ENCODE measurements around the gene BRINP3. TPM values are rescaled to one million over a fixed set of nuclear protein-coding genes. Genes with fewer than 3 reads are reported as not detected.

The BRINP3 gene
- total and polyA plus RNA-seq, 8 donors, result 0.06 to 25.5 (median 7.4) TPM; not detected in 4

DNA sequence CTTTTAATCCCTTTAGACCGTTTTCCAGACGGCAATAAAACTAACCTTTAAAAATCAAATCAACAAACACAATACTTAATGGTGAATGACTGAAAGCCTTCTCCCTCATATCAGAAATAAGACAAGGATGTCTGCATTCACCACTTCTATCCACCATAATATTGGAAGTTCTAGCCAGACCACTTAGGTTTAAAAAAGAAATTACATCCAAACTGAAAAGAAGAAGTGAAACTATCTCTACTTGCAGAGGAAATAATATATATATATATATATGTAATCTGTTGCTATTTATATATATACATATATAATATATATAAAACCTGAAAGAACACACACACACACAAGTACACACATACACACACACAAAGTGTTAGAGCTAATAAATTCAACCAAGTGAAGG lies 100.4 kb downstream of the BRINP3 start:
- Histone ChIP-seq H3K27ac (no peak overlapping the region), H3K27me3 (no peaks in the 10 kb centered on the region), H3K4me1 (no peaks in the 10 kb centered on the region), H3K4me3 (no peak overlapping the region), H3K36me3 (no peaks in the 10 kb centered on the region), H3K9me3 (no peaks in the 10 kb centered on the region)
- WGBS, 5 donors, result 60 to 73% (median 63%) methylated on average over 2 of the region's 2 CpGs
- no peak for DNase-seq
- intact Hi-C loops (cut with DNase I; ENCODE audit: low total_unique reads), result no loop called here
- TF ChIP-seq POLR2A (IDR thresholded peaks at IDR 0.05) (no peak), POLR2AphosphoS5 (IDR thresholded peaks at IDR 0.05) (no peak)
- TF ChIP-seq, protein P1, sequence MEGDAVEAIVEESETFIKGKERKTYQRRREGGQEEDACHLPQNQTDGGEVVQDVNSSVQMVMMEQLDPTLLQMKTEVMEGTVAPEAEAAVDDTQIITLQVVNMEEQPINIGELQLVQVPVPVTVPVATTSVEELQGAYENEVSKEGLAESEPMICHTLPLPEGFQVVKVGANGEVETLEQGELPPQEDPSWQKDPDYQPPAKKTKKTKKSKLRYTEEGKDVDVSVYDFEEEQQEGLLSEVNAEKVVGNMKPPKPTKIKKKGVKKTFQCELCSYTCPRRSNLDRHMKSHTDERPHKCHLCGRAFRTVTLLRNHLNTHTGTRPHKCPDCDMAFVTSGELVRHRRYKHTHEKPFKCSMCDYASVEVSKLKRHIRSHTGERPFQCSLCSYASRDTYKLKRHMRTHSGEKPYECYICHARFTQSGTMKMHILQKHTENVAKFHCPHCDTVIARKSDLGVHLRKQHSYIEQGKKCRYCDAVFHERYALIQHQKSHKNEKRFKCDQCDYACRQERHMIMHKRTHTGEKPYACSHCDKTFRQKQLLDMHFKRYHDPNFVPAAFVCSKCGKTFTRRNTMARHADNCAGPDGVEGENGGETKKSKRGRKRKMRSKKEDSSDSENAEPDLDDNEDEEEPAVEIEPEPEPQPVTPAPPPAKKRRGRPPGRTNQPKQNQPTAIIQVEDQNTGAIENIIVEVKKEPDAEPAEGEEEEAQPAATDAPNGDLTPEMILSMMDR (IDR thresholded peaks at IDR 0.05), result no peak

DNA sequence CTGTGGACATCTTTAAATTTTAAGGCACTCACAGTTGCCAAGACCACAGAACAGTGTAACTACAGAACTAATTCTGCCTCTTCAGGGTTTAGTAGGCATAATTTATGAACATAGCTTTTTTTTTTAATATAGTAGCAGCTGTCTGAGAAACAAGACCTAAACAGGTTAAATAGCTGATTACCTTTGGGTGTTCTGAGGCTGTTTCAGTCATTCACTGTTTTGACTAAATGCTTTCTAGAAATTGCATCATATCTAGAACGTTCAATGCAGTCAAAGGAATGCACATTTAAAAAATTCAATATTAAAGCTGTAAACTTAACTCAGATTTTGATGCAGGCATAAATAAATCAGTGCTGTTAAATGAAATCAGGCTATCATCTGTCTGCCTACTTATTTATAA lies 101.6 kb downstream of the BRINP3 start:
- WGBS, 5 donors, result 35 to 55% (median 52%) methylated on average over 1 of the region's 1 CpG
- Histone ChIP-seq H3K9me3 (no peaks in the 10 kb centered on the region), H3K4me3 (no peak overlapping the region), H3K36me3 (no peaks in the 10 kb centered on the region), H3K27ac (no peak overlapping the region), H3K4me1 (no peaks in the 10 kb centered on the region), H3K27me3 (no peaks in the 10 kb centered on the region)
- intact Hi-C loops (cut with DNase I; ENCODE audit: low total_unique reads), result no loop called here
- TF ChIP-seq EP300 (IDR thresholded peaks at IDR 0.05) (no peak), POLR2AphosphoS5 (IDR thresholded peaks at IDR 0.05) (no peak), POLR2A (IDR thresholded peaks at IDR 0.05) (no peak)
- TF ChIP-seq, protein P1 (IDR thresholded peaks at IDR 0.05), result no peak
- no peak for DNase-seq

DNA sequence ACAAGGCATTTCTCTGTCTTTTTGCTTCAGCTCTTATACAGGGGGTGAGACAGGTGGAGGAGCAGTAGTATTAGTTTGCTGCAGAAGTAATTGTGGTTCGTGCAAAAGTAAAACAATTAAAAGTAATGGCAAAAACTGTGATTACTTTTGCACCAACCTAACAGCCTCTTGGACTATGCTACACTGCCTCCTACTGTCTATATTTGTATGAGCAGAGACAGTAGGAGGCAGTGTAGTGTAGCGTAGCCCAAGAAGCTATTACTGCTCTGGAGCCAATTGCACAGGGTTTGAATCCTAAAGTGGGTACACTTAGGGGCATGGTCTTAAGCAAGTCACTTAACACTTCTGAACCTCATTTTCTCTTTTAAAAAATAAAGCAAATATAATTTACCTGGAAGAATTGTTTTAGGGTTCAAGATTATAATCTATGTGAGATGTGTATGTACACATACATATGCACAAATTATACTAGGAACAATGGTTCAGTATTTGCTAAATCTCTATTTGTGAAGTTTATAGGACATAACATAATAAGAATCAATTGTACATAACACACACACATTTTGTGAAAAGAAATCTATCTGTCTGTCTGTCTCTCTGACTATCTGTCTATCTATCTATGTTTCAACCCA lies 103.8 kb downstream of the BRINP3 start:
- Histone ChIP-seq H3K36me3 (no peaks in the 10 kb centered on the region), H3K4me1 (no peaks in the 10 kb centered on the region), H3K27me3 (no peaks in the 10 kb centered on the region), H3K9me3 (no peaks in the 10 kb centered on the region), H3K4me3 (no peak overlapping the region), H3K27ac (no peak overlapping the region)
- WGBS, 5 donors, result 17 to 46% (median 18%) methylated on average over 2 of the region's 2 CpGs
- peak in 1 of 2 donors; percentile 41 for DNase-seq
- intact Hi-C loops (cut with DNase I; ENCODE audit: low total_unique reads), result no loop called here
- TF ChIP-seq, protein P1 (IDR thresholded peaks at IDR 0.05), result peak in 3 of 7 experiments; percentile 10 to 33 (median 30)
- TF ChIP-seq POLR2A (IDR thresholded peaks at IDR 0.05), result no peak
- TF ChIP-seq EP300 (IDR thresholded peaks at IDR 0.05), result no peak
- TF ChIP-seq POLR2AphosphoS5 (IDR thresholded peaks at IDR 0.05), result no peak

DNA sequence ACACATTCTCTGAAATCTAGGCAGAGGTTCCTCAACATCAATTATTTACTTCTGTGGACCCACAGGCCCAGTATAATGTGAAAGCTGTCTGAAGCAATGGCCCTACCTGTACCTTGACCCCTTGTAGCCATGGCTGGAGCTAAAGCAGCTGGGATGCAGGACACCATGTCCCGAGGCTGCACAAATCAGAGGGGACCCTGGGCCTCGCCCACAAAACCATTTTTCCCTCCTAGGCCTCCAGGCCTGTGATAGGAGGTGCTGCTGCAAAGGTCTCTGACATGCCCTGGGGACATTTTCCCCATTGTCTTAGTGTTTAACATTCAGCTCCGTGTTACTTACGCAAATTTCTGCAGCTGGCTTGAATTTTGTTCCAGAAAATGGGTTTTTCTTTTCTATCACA lies 110.5 kb downstream of the BRINP3 start:
- H3K36me3 ChIP-seq, result no peaks in the 10 kb centered on the region
- H3K27ac ChIP-seq, result no peak overlapping the region
- H3K4me1 ChIP-seq, result no peaks in the 10 kb centered on the region
- WGBS, 5 donors, result 71 to 88% (median 84%) methylated on average over 4 of the region's 4 CpGs
- no peak overlapping the region for H3K4me3 ChIP-seq
- intact Hi-C loops (cut with DNase I; ENCODE audit: low total_unique reads), result no loop called here
- H3K9me3 ChIP-seq, result peaks cover 0 to 16% (median 10%) of the 10 kb centered on the region in 4 donors
- DNase-seq, result no peak
- TF ChIP-seq EP300 (IDR thresholded peaks at IDR 0.05), result no peak
- TF ChIP-seq POLR2A (IDR thresholded peaks at IDR 0.05), result no peak
- TF ChIP-seq POLR2AphosphoS5 (IDR thresholded peaks at IDR 0.05), result no peak
- TF ChIP-seq, protein P1 (IDR thresholded peaks at IDR 0.05), result no peak
- H3K27me3 ChIP-seq, result no peaks in the 10 kb centered on the region

All from stomach (tissue), 9 donors.